Measurements from ENCODE around the gene TMEM52.

- TF ChIP-seq ZFP3 (CRISPR knock-in tag; IDR thresholded peaks at IDR 0.05) (no peak), ZNF8 (CRISPR knock-in tag; IDR thresholded peaks at IDR 0.05) (no peak), RARB (CRISPR knock-in tag; IDR thresholded peaks at IDR 0.05) (no peak), ZNF70 (CRISPR knock-in tag; IDR thresholded peaks at IDR 0.05) (no peak), ISL1 (CRISPR knock-in tag; IDR thresholded peaks at IDR 0.05) (no peak), ZNF565 (CRISPR knock-in tag; conservative IDR thresholded peaks at IDR 0.05; ENCODE audit: low read depth) (no peak)
- TF ChIP-seq, protein P1, sequence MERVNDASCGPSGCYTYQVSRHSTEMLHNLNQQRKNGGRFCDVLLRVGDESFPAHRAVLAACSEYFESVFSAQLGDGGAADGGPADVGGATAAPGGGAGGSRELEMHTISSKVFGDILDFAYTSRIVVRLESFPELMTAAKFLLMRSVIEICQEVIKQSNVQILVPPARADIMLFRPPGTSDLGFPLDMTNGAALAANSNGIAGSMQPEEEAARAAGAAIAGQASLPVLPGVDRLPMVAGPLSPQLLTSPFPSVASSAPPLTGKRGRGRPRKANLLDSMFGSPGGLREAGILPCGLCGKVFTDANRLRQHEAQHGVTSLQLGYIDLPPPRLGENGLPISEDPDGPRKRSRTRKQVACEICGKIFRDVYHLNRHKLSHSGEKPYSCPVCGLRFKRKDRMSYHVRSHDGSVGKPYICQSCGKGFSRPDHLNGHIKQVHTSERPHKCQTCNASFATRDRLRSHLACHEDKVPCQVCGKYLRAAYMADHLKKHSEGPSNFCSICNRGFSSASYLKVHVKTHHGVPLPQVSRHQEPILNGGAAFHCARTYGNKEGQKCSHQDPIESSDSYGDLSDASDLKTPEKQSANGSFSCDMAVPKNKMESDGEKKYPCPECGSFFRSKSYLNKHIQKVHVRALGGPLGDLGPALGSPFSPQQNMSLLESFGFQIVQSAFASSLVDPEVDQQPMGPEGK (CRISPR knock-in tag; IDR thresholded peaks at IDR 0.05; ENCODE audit: borderline replicate concordance): no peak
These were observed 4.7 kb downstream of the TMEM52 start for GRCh38 chr1:1914101-1914970.

Measured in SK-N-SH treated with all-trans-retinoic acid at 6 μM for 48 hours (cell line).